ENCODE measurements around the gene CLRN3. TPM values are rescaled to one million over a fixed set of nuclear protein-coding genes. Genes with fewer than 3 reads are reported as not detected.

Gene CLRN3
- polyA plus RNA-seq, 12 donors = 0.14 to 1.6 (median 0.16) TPM; not detected in 9

- no peak for DNase-seq
Observed at GRCh38 chr10:127874671-127875448, 17.9 kb downstream of the CLRN3 start.

- no peak for DNase-seq
Observed at GRCh38 chr10:127873901-127874470, 18.8 kb downstream of the CLRN3 start.

- DNase-seq = no peak
Observed at GRCh38 chr10:127872871-127873600, 19.7 kb downstream of the CLRN3 start.

- DNase-seq = no peak
Observed at GRCh38 chr10:127872011-127872761, 20.6 kb downstream of the CLRN3 start.

- no peak for DNase-seq
Observed at GRCh38 chr10:127871631-127872010, 21.1 kb downstream of the CLRN3 start.

- no peak for DNase-seq
Observed at GRCh38 chr10:127869329-127869728, 23.4 kb downstream of the CLRN3 start.

- no peak for DNase-seq
Observed at GRCh38 chr10:127867805-127868204, 24.9 kb downstream of the CLRN3 start.

GRCh38 chr10:127866276-127867013 lies 26.3 kb downstream of the CLRN3 start:
- DNase-seq = no peak

GRCh38 chr10:127863231-127863825 lies 29.4 kb downstream of the CLRN3 start:
- DNase-seq = no peak

- DNase-seq = no peak
Observed at GRCh38 chr10:127860592-127860991, 32.1 kb downstream of the CLRN3 start.

- DNase-seq = no peak
Observed at GRCh38 chr10:127855976-127856375, 36.8 kb downstream of the CLRN3 start.

GRCh38 chr10:127855591-127855881 lies 37.2 kb downstream of the CLRN3 start:
- DNase-seq = no peak

GRCh38 chr10:127854769-127855590 lies 37.8 kb downstream of the CLRN3 start:
- no peak for DNase-seq

- DNase-seq = peak; percentile 55
Observed at GRCh38 chr10:127853868-127854768, 38.6 kb downstream of the CLRN3 start.

- no peak for DNase-seq
Observed at GRCh38 chr10:127852456-127852855, 40.3 kb downstream of the CLRN3 start.

- DNase-seq = no peak
Observed at GRCh38 chr10:127851661-127852194, 41.0 kb downstream of the CLRN3 start.

- DNase-seq = no peak
Observed at GRCh38 chr10:127850944-127851343, 41.8 kb downstream of the CLRN3 start.

GRCh38 chr10:127849921-127850320 lies 42.8 kb downstream of the CLRN3 start:
- no peak for DNase-seq

- no peak for DNase-seq
Observed at GRCh38 chr10:127849224-127849623, 43.5 kb downstream of the CLRN3 start.

Measured in muscle of arm (tissue), 12 donors.